CD4-positive, alpha-beta memory T cell (primary cell): ENCODE results near the gene TRPM5. TPM values are rescaled to one million over a fixed set of nuclear protein-coding genes. Genes with fewer than 3 reads are reported as not detected.
A peak's percentile ranks its signal among the peaks of the same experiment; 100 is the strongest.

Source experiments
- CTCF ChIA-PET: fragments of 350-600 bp; sonication (Branson Sonifier 250); formaldehyde crosslinking; loops from one replicate; lab custom pipeline; 2021; ENCODE audit warnings: inconsistent platforms; ENCODE audit not compliant: partially characterized antibody; lab: Charles Lee
- POLR2A ChIA-PET: fragments of 350-600 bp; sonication (Branson Sonifier 250); formaldehyde crosslinking; loops from one replicate; lab custom pipeline; 2021; ENCODE audit not compliant: partially characterized antibody; lab: Charles Lee
- DNase-seq, 5 donors: peaks; one replicate each; pipeline versions ENCODE4 v3.0.0 to v3.0.0-alpha.2; 2020 to 2022; ENCODE audit warnings: mixed read lengths in 1 of 5
- H3K27ac ChIP-seq: one replicate; pipeline ENCODE4 v1.7.0; 2013; ENCODE audit warnings: low read depth, low read length
- H3K27me3 ChIP-seq: 2 replicates; pipeline ENCODE4 v1.7.0; 2013; ENCODE audit warnings: mild to moderate bottlenecking, low read length, moderate library complexity; ENCODE audit not compliant: insufficient read depth
- H3K36me3 ChIP-seq: 2 replicates; pipeline ENCODE4 v1.7.0; 2013; ENCODE audit warnings: mild to moderate bottlenecking, low read length, moderate library complexity; ENCODE audit not compliant: insufficient read depth
- H3K4me1 ChIP-seq: 2 replicates; pipeline ENCODE4 v1.7.0; 2013; ENCODE audit warnings: mild to moderate bottlenecking, low read length, moderate library complexity; ENCODE audit not compliant: insufficient read depth
- H3K4me3 ChIP-seq, 2 donors: one replicate each; pipeline ENCODE4 v1.7.0; 2013; ENCODE audit warnings: low read length in 2 of 2, mild to moderate bottlenecking in 1 of 2
- H3K9me3 ChIP-seq, 2 donors: one replicate each; pipeline ENCODE4 v1.7.0; 2013; ENCODE audit warnings: low read length in 2 of 2, control low read depth in 1 of 2; ENCODE audit not compliant: control insufficient read depth in 1 of 2
- H3K27ac Mint-ChIP-seq, 7 donors: one replicate each; pipeline ENCODE4 v1.8.0; 2020 to 2021; ENCODE audit warnings: mixed read lengths in 7 of 7, mild to moderate bottlenecking in 6 of 7, inconsistent platforms in 3 of 7, moderate library complexity in 3 of 7
- H3K27me3 Mint-ChIP-seq, 2 donors: one replicate each; pipeline ENCODE4 v1.8.0; 2020 to 2021; ENCODE audit warnings: mixed read lengths in 2 of 2
- H3K36me3 Mint-ChIP-seq, 2 donors: one replicate each; pipeline ENCODE4 v1.8.0; 2020 to 2021; ENCODE audit warnings: mixed read lengths in 2 of 2, inconsistent platforms in 1 of 2, mild to moderate bottlenecking in 1 of 2
- H3K4me1 Mint-ChIP-seq, 4 donors: one replicate each; pipeline ENCODE4 v1.8.0; 2020 to 2021; ENCODE audit warnings: mixed read lengths in 4 of 4, mild to moderate bottlenecking in 1 of 4
- H3K4me3 Mint-ChIP-seq, 8 donors: one replicate each; pipeline ENCODE4 v1.8.0; 2020 to 2021; ENCODE audit warnings: mixed read lengths in 8 of 8, mild to moderate bottlenecking in 7 of 8, moderate library complexity in 6 of 8, inconsistent platforms in 3 of 8
- H3K9me3 Mint-ChIP-seq, 8 donors: one replicate each; pipeline ENCODE4 v1.8.0; 2020 to 2021; ENCODE audit warnings: mixed read lengths in 8 of 8, mild to moderate bottlenecking in 5 of 8, inconsistent platforms in 3 of 8, moderate library complexity in 1 of 8
- intact Hi-C: fragments of 100-400 bp; cut with micrococcal nuclease; formaldehyde crosslinking; loops from one replicate; pipeline ENCODE4 v1.15.1; 2023
- polyA plus RNA-seq, 2 donors: library from polyadenylated mRNA; unstranded; fragments of 300-500 nt; fragmentation: Illumina TruSeq; gene quantifications; one replicate each; pipeline ENCODE4 v1.2.3, GENCODE V29; 2021
- total RNA-seq, 2 experiments: library from RNA; stranded (reverse); gene quantifications; one replicate each; pipeline ENCODE4 v1.2.3, GENCODE V29; 2021

TRPM5 gene
- total and polyA plus RNA-seq, 4 experiments from 2014 or later, result 0.19 to 0.23 TPM; not detected in 2

GRCh38 chr11:2442589-2442988, 1.7 kb downstream of the TRPM5 start:
- Mint-ChIP-seq H3K27ac (peak overlapping the region; percentile 5 to 90 (median 53)), H3K4me3 (peak overlapping the region in 6 of 8 donors; percentile 45 to 73 (median 58)), H3K36me3 (no peaks in the 10 kb centered on the region), H3K27me3 (no peaks in the 10 kb centered on the region), H3K9me3 (peaks cover 0 to 2% (median 0%) of the 10 kb centered on the region in 8 donors), H3K4me1 (peaks cover 28 to 46% (median 38%) of the 10 kb centered on the region in 4 donors)
- intact Hi-C loops, result loop anchor here (5.0 kb wide), 1 partner anchor 90 kb away; no protein-coding TSS in a partner anchor
- POLR2A ChIA-PET, result interaction anchor here (6.1 kb wide), 1 partner anchor 24 kb away, joined by 35 read pairs; no protein-coding TSS in a partner anchor
- H3K36me3 ChIP-seq, result no peaks in the 10 kb centered on the region
- H3K4me3 ChIP-seq, result no peak overlapping the region
- H3K9me3 ChIP-seq, result no peaks in the 10 kb centered on the region
- H3K4me1 ChIP-seq, result peaks cover 45% of the 10 kb centered on the region
- CTCF ChIA-PET, result interaction anchor here (4.4 kb wide), 1 partner anchor 89 kb away, joined by 30 read pairs; no protein-coding TSS in a partner anchor
- no peak overlapping the region for H3K27ac ChIP-seq
- H3K27me3 ChIP-seq, result no peaks in the 10 kb centered on the region
- peak; percentile 67 to 82 (median 81) for DNase-seq

- CTCF ChIA-PET, result interaction anchor here (4.4 kb wide), 1 partner anchor 91 kb away, joined by 30 read pairs; no protein-coding TSS in a partner anchor
- Histone ChIP-seq H3K9me3 (no peaks in the 10 kb centered on the region), H3K4me3 (no peak overlapping the region), H3K27ac (no peak overlapping the region), H3K27me3 (no peaks in the 10 kb centered on the region), H3K36me3 (no peaks in the 10 kb centered on the region), H3K4me1 (peaks cover 31% of the 10 kb centered on the region)
- POLR2A ChIA-PET, result no interaction called here
- Mint-ChIP-seq H3K27ac (peak overlapping the region in 1 of 7 donors; percentile 12), H3K36me3 (no peaks in the 10 kb centered on the region), H3K4me3 (no peak overlapping the region), H3K9me3 (peaks cover 0 to 2% (median 0%) of the 10 kb centered on the region in 8 donors), H3K27me3 (no peaks in the 10 kb centered on the region), H3K4me1 (peaks cover 20 to 31% (median 25%) of the 10 kb centered on the region in 4 donors)
- intact Hi-C loops, result loop anchor here (5.0 kb wide), 1 partner anchor 91 kb away; no protein-coding TSS in a partner anchor
- DNase-seq, result no peak
These were observed 3.1 kb downstream of the TRPM5 start for GRCh38 chr11:2441171-2441570.

- no peaks in the 10 kb centered on the region for H3K36me3 Mint-ChIP-seq
- Histone ChIP-seq H3K9me3 (no peaks in the 10 kb centered on the region), H3K27ac (no peak overlapping the region), H3K36me3 (no peaks in the 10 kb centered on the region), H3K27me3 (no peaks in the 10 kb centered on the region), H3K4me3 (no peak overlapping the region), H3K4me1 (peaks cover 25% of the 10 kb centered on the region)
- no peaks in the 10 kb centered on the region for H3K27me3 Mint-ChIP-seq
- ChIA-PET CTCF (interaction anchor here (4.4 kb wide), 1 partner anchor 91 kb away, joined by 30 read pairs; no protein-coding TSS in a partner anchor), POLR2A (no interaction called here)
- peak overlapping the region in 1 of 7 donors; percentile 42 for H3K27ac Mint-ChIP-seq
- intact Hi-C loops, result loop anchor here (5.0 kb wide), 1 partner anchor 92 kb away; no protein-coding TSS in a partner anchor
- H3K4me3 Mint-ChIP-seq, result no peak overlapping the region
- DNase-seq, result no peak
- peaks cover 20 to 26% (median 23%) of the 10 kb centered on the region in 4 donors for H3K4me1 Mint-ChIP-seq
- peaks cover 0 to 2% (median 0%) of the 10 kb centered on the region in 8 donors for H3K9me3 Mint-ChIP-seq
These were observed 3.7 kb downstream of the TRPM5 start for GRCh38 chr11:2440646-2441045.

DNA sequence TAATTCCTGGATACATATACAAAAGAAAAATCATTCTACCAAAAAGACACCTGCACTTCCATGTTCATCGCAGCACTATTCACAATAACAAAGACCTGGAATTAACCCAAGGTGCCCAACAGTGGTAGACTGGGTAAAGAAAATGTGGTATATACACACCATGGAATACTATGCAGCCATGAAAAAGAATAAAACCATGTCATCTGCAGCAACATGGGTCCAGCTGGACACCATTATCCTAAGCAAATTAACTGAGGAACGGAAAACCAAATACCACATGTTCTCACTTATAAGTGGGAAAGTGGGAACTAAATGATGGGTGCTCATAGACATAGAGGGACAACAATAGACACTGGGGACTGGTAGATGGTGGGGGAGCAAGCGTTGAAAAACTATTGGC, 4.5 kb downstream of the TRPM5 start:
- POLR2A ChIA-PET, result no interaction called here
- CTCF ChIA-PET, result no interaction called here
- no peaks in the 10 kb centered on the region for H3K27me3 ChIP-seq
- Mint-ChIP-seq H3K27me3 (no peaks in the 10 kb centered on the region), H3K4me1 (peaks cover 17 to 21% (median 19%) of the 10 kb centered on the region in 4 donors), H3K4me3 (no peak overlapping the region), H3K27ac (no peak overlapping the region), H3K36me3 (no peaks in the 10 kb centered on the region), H3K9me3 (peaks cover 0 to 2% (median 0%) of the 10 kb centered on the region in 8 donors)
- intact Hi-C loops, result loop anchor here (5.0 kb wide), 1 partner anchor 92 kb away; no protein-coding TSS in a partner anchor
- no peak overlapping the region for H3K27ac ChIP-seq
- no peaks in the 10 kb centered on the region for H3K36me3 ChIP-seq
- no peaks in the 10 kb centered on the region for H3K9me3 ChIP-seq
- no peak overlapping the region for H3K4me3 ChIP-seq
- DNase-seq, result no peak
- H3K4me1 ChIP-seq, result peaks cover 21% of the 10 kb centered on the region

DNA sequence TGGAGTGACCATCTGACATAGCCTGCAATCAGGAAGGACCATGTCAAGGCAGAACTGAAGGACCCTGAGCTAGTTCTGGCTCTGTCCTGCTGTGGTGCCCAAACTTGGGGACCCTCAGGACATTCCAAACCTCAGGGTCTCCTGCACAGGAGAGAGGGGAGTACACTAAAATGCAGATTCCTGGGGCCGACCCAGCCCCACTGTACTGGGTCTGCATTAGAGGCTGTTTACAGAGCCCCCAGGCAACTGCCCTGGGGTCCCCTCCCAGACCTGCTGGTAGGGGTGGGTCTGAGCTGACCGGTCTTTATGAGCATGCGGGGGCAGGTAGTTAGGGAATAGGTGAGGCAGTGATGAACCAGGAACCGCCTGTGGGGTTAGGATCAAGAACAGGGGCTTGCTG, 6.8 kb downstream of the TRPM5 start:
- POLR2A ChIA-PET, result no interaction called here
- no peak overlapping the region for H3K27ac Mint-ChIP-seq
- peaks cover 0 to 2% (median 0%) of the 10 kb centered on the region in 8 donors for H3K9me3 Mint-ChIP-seq
- Histone ChIP-seq H3K27me3 (no peaks in the 10 kb centered on the region), H3K4me3 (no peak overlapping the region), H3K36me3 (no peaks in the 10 kb centered on the region), H3K4me1 (peaks cover 4% of the 10 kb centered on the region), H3K27ac (no peak overlapping the region), H3K9me3 (no peaks in the 10 kb centered on the region)
- H3K27me3 Mint-ChIP-seq, result no peaks in the 10 kb centered on the region
- H3K4me3 Mint-ChIP-seq, result no peak overlapping the region
- no peak for DNase-seq
- CTCF ChIA-PET, result interaction anchor here (1.0 to 1.2 kb wide), 2 partner anchors 94 to 95 kb away, joined by 3 read pairs; no protein-coding TSS in a partner anchor
- no peaks in the 10 kb centered on the region for H3K36me3 Mint-ChIP-seq
- peaks cover 7 to 9% (median 8%) of the 10 kb centered on the region in 4 donors for H3K4me1 Mint-ChIP-seq
- intact Hi-C loops, result no loop called here

GRCh38 chr11:2436521-2437031, 7.7 kb downstream of the TRPM5 start:
- Mint-ChIP-seq H3K9me3 (peaks cover 0 to 2% (median 0%) of the 10 kb centered on the region in 8 donors), H3K27ac (no peak overlapping the region), H3K4me1 (no peaks in the 10 kb centered on the region), H3K4me3 (no peak overlapping the region), H3K27me3 (no peaks in the 10 kb centered on the region), H3K36me3 (no peaks in the 10 kb centered on the region)
- Histone ChIP-seq H3K36me3 (no peaks in the 10 kb centered on the region), H3K9me3 (no peaks in the 10 kb centered on the region), H3K27me3 (no peaks in the 10 kb centered on the region), H3K4me1 (no peaks in the 10 kb centered on the region), H3K4me3 (no peak overlapping the region), H3K27ac (no peak overlapping the region)
- no peak for DNase-seq
- intact Hi-C loops, result no loop called here
- ChIA-PET POLR2A (no interaction called here), CTCF (no interaction called here)

DNA sequence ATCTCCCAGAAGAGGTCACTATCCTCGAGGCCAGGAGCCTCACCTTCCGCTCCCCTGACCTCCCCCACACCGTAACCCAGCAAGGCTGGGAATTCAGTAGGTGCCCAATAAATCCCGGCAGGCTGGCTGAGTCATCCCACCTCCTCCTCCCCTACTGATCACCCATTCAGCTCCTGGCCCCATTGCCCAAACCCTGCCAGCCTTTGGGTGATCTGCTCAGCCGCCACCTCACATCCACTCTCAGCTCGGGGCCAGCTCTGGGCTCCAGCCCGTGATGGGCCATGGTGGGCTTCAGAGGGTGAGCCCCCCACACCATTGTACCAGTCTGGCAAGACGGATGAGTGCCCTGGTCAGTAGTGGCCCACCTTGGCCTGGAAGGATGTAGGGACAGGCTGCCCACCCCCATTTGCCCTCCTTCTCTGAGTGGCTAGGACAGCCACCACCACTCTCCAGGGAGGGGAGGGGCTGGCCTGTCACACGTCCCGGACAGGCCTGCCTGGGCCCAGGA, 8.2 kb downstream of the TRPM5 start:
- Mint-ChIP-seq H3K4me3 (no peak overlapping the region), H3K9me3 (peaks cover 0 to 2% (median 0%) of the 10 kb centered on the region in 8 donors), H3K27me3 (no peaks in the 10 kb centered on the region), H3K27ac (no peak overlapping the region), H3K36me3 (no peaks in the 10 kb centered on the region), H3K4me1 (no peaks in the 10 kb centered on the region)
- no peaks in the 10 kb centered on the region for H3K4me1 ChIP-seq
- intact Hi-C loops, result no loop called here
- CTCF ChIA-PET, result no interaction called here
- H3K27me3 ChIP-seq, result no peaks in the 10 kb centered on the region
- no peak overlapping the region for H3K27ac ChIP-seq
- POLR2A ChIA-PET, result no interaction called here
- no peak for DNase-seq
- no peak overlapping the region for H3K4me3 ChIP-seq
- H3K9me3 ChIP-seq, result no peaks in the 10 kb centered on the region
- no peaks in the 10 kb centered on the region for H3K36me3 ChIP-seq
